Uterine smooth muscle cell (primary cell): ENCODE measurements around the gene OR1J2. TPM values are rescaled to one million over a fixed set of nuclear protein-coding genes. Genes with fewer than 3 reads are reported as not detected.

Experiments
- total RNA-seq: library from RNA; depleted of rRNA; stranded (reverse); fragments of >200 nt; gene quantifications from 2 replicates; pipeline ENCODE4 v1.2.3, GENCODE V29; 2014

OR1J2 gene, protein sequence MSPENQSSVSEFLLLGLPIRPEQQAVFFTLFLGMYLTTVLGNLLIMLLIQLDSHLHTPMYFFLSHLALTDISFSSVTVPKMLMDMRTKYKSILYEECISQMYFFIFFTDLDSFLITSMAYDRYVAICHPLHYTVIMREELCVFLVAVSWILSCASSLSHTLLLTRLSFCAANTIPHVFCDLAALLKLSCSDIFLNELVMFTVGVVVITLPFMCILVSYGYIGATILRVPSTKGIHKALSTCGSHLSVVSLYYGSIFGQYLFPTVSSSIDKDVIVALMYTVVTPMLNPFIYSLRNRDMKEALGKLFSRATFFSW
- total RNA-seq, result not detected in 2 replicates

DNA sequence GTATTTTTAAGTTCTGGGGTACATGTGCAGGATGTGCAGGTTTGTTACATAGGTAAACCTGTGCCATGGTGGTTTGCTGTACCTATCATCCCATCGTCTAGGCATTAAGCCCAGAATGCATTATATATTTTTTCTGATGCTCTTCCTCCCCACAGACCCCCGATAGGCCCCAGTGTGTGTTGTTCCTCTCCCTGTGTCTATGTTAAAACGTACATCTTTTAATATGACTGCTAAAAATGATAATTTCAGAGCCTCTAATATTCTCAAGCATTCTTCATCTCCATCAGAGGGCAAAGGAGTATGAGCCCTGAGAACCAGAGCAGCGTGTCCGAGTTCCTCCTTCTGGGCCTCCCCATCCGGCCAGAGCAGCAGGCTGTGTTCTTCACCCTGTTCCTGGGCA lies at the start of gene OR1J2:
OR1J2 (plus strand) TSS at position 301 of the 400 bp plus-strand sequence; CDS start at position 301, 0 bp downstream.

DNA sequence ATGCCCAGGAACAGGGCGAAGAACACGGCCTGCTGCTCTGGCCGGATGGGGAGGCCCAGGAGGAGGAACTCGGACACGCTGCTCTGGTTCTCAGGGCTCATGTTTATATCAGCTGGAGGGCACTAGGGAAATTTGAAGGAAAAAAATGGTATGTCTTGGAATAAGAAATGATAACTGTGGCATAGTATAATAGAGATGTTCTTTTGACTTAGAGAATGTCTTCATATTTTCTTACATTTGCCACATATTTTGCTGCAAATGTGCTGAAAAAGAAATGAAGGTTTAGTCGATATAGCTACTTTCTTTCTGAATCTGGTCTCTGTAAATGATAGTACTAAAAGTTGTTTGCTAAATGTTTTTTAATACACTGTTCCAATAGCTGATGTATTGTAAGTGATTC lies 32.8 kb upstream of the OR1J2 start, which contains the start of gene OR1J1:
OR1J1 (minus strand) TSS at position 101 of the 400 bp plus-strand sequence; CDS start at position 101, 0 bp downstream.

DNA sequence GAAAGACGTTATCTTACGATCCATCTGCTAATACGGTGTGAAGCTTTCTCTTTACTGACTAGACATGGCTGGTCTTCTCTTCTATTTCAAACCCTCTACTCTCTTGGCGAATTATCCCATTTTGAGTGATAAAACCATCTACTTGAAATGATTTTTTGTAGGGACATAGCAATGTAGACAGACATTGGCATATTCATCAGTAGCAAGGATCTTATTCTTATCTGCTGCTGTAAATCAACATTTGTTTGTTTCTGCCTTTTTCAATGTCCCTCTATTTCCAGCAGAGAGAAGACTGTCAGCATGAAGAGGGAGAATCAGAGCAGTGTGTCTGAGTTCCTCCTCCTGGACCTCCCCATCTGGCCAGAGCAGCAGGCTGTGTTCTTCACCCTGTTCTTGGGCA lies 8.2 kb downstream of the OR1J2 start, which contains the start of gene OR1J4:
OR1J4 (plus strand) TSS at position 301 of the 400 bp plus-strand sequence; CDS start at position 301, 0 bp downstream.

GRCh38 chr9:122527193-122527592 lies 16.6 kb downstream of the OR1J2 start, which contains the start of gene OR1N1:
Gene OR1N1 (minus strand): TSS chr9:122527293. CDS start chr9:122527293, 0 bp downstream.

GRCh38 chr9:122552812-122553211 lies 42.2 kb downstream of the OR1J2 start, which contains the start of gene OR1N2:
Gene OR1N2 (plus strand): TSS chr9:122553112. CDS start chr9:122553212, 100 bp downstream.

Other genes starting within 250 kb of the OR1J2 start
- gene RBM18, start 246.0 kb upstream of the OR1J2 start, total RNA-seq, result 8.2 and 9.1 TPM in 2 replicates
- 33.0 and 50.4 TPM in 2 replicates for gene MRRF, start 245.9 kb upstream of the OR1J2 start, total RNA-seq
- gene PTGS1, start 139.8 kb upstream of the OR1J2 start, total RNA-seq, result 11.4 and 31.2 TPM in 2 replicates
- not detected in 2 replicates for gene OR1J1, start 32.9 kb upstream of the OR1J2 start, total RNA-seq
- not detected in 2 replicates for gene OR1J4, start 8.3 kb downstream of the OR1J2 start, total RNA-seq
- not detected in 2 replicates for gene OR1N1, start 16.5 kb downstream of the OR1J2 start, total RNA-seq
- 0.50 TPM in 1 of 2 replicates, not detected in the other for gene OR1N2, start 42.3 kb downstream of the OR1J2 start, total RNA-seq
- gene OR1L8, start 72.6 kb downstream of the OR1J2 start, total RNA-seq, result not detected in 2 replicates
- not detected in 2 replicates for gene OR1Q1, start 103.9 kb downstream of the OR1J2 start, total RNA-seq
- gene OR1B1, start 146.8 kb downstream of the OR1J2 start, total RNA-seq, result not detected in 2 replicates
- not detected in 2 replicates for gene OR1L1, start 150.9 kb downstream of the OR1J2 start, total RNA-seq
- gene OR1L3, start 164.3 kb downstream of the OR1J2 start, total RNA-seq, result not detected in 2 replicates
- not detected in 2 replicates for gene OR1L4, start 213.2 kb downstream of the OR1J2 start, total RNA-seq
- gene OR1L6, start 231.5 kb downstream of the OR1J2 start, total RNA-seq, result not detected in 2 replicates